Mucosa of stomach (tissue), 1 donor: Measurements from ENCODE around the gene LYST.

Experiments
- H3K27me3 ChIP-seq: one replicate; pipeline ENCODE4 v1.7.0; 2013; ENCODE audit warnings: mild to moderate bottlenecking, low read length; ENCODE audit not compliant: control insufficient read depth, insufficient read depth
- H3K36me3 ChIP-seq: one replicate; pipeline ENCODE4 v1.7.0; 2013; ENCODE audit warnings: low read length; ENCODE audit not compliant: control insufficient read depth, insufficient read depth
- H3K4me1 ChIP-seq: one replicate; pipeline ENCODE4 v1.7.0; 2013; ENCODE audit warnings: mild to moderate bottlenecking, low read length; ENCODE audit not compliant: control insufficient read depth, insufficient read depth
- H3K4me3 ChIP-seq: one replicate; pipeline ENCODE4 v1.7.0; 2013; ENCODE audit warnings: low read length
- H3K9ac ChIP-seq: one replicate; pipeline ENCODE4 v1.7.0; 2013; ENCODE audit warnings: mild to moderate bottlenecking, low read length, moderate library complexity
- H3K9me3 ChIP-seq: one replicate; pipeline ENCODE4 v1.7.0; 2013; ENCODE audit warnings: mild to moderate bottlenecking, low read length, moderate library complexity; ENCODE audit not compliant: control insufficient read depth
- donor health status: Pancreatic carcinoma.

The LYST gene

GRCh38 chr1:235720544-235720943 lies 146.2 kb downstream of the LYST start:
- no peaks in the 10 kb centered on the region for H3K9me3 ChIP-seq
- no peak overlapping the region for H3K4me3 ChIP-seq
- no peaks in the 10 kb centered on the region for H3K4me1 ChIP-seq
- H3K27me3 ChIP-seq, result no peaks in the 10 kb centered on the region
- no peaks in the 10 kb centered on the region for H3K36me3 ChIP-seq
- H3K9ac ChIP-seq, result no peak overlapping the region

- H3K4me1 ChIP-seq, result no peaks in the 10 kb centered on the region
- no peaks in the 10 kb centered on the region for H3K9me3 ChIP-seq
- no peaks in the 10 kb centered on the region for H3K36me3 ChIP-seq
- no peak overlapping the region for H3K9ac ChIP-seq
- H3K27me3 ChIP-seq, result no peaks in the 10 kb centered on the region
- H3K4me3 ChIP-seq, result no peak overlapping the region
Measured at GRCh38 chr1:235714205-235714897, 152.4 kb downstream of the LYST start.

GRCh38 chr1:235712812-235713211 lies 153.9 kb downstream of the LYST start:
- H3K4me1 ChIP-seq, result no peaks in the 10 kb centered on the region
- no peaks in the 10 kb centered on the region for H3K9me3 ChIP-seq
- peaks cover 5% of the 10 kb centered on the region for H3K36me3 ChIP-seq
- no peaks in the 10 kb centered on the region for H3K27me3 ChIP-seq
- H3K9ac ChIP-seq, result no peak overlapping the region
- H3K4me3 ChIP-seq, result no peak overlapping the region

- H3K4me3 ChIP-seq, result no peak overlapping the region
- H3K36me3 ChIP-seq, result peaks cover 8% of the 10 kb centered on the region
- H3K9ac ChIP-seq, result no peak overlapping the region
- H3K27me3 ChIP-seq, result no peaks in the 10 kb centered on the region
- no peaks in the 10 kb centered on the region for H3K9me3 ChIP-seq
- no peaks in the 10 kb centered on the region for H3K4me1 ChIP-seq
Measured at GRCh38 chr1:235710687-235711086, 156.0 kb downstream of the LYST start.

GRCh38 chr1:235709018-235709417 lies 157.7 kb downstream of the LYST start:
- no peak overlapping the region for H3K4me3 ChIP-seq

GRCh38 chr1:235708390-235708962 lies 158.2 kb downstream of the LYST start:
- Histone ChIP-seq H3K27me3 (no peaks in the 10 kb centered on the region), H3K36me3 (peaks cover 8% of the 10 kb centered on the region), H3K4me3 (no peak overlapping the region), H3K9me3 (no peaks in the 10 kb centered on the region), H3K4me1 (no peaks in the 10 kb centered on the region), H3K9ac (no peak overlapping the region)

More at GRCh38 chr1:235709018-235709417, 157.7 kb downstream of the LYST start:
- no peaks in the 10 kb centered on the region for H3K27me3 ChIP-seq
- no peaks in the 10 kb centered on the region for H3K4me1 ChIP-seq
- H3K9me3 ChIP-seq, result no peaks in the 10 kb centered on the region
- H3K9ac ChIP-seq, result no peak overlapping the region
- peaks cover 8% of the 10 kb centered on the region for H3K36me3 ChIP-seq

GRCh38 chr1:235703506-235703905 lies 163.2 kb downstream of the LYST start:
- H3K4me1 ChIP-seq, result no peaks in the 10 kb centered on the region
- no peak overlapping the region for H3K4me3 ChIP-seq
- no peak overlapping the region for H3K9ac ChIP-seq
- no peaks in the 10 kb centered on the region for H3K9me3 ChIP-seq
- no peaks in the 10 kb centered on the region for H3K27me3 ChIP-seq
- peaks cover 15% of the 10 kb centered on the region for H3K36me3 ChIP-seq

- no peaks in the 10 kb centered on the region for H3K4me1 ChIP-seq
- no peak overlapping the region for H3K9ac ChIP-seq
- peaks cover 11% of the 10 kb centered on the region for H3K36me3 ChIP-seq
- H3K9me3 ChIP-seq, result no peaks in the 10 kb centered on the region
- H3K27me3 ChIP-seq, result no peaks in the 10 kb centered on the region
- H3K4me3 ChIP-seq, result no peak overlapping the region
Measured at GRCh38 chr1:235702412-235702811, 164.3 kb downstream of the LYST start.

GRCh38 chr1:235697508-235697907 lies 169.2 kb downstream of the LYST start:
- no peak overlapping the region for H3K9ac ChIP-seq
- H3K36me3 ChIP-seq, result peaks cover 6% of the 10 kb centered on the region
- H3K4me3 ChIP-seq, result no peak overlapping the region
- H3K9me3 ChIP-seq, result no peaks in the 10 kb centered on the region
- H3K4me1 ChIP-seq, result no peaks in the 10 kb centered on the region
- no peaks in the 10 kb centered on the region for H3K27me3 ChIP-seq

GRCh38 chr1:235689356-235689755 lies 177.3 kb downstream of the LYST start:
- no peak overlapping the region for H3K9ac ChIP-seq

GRCh38 chr1:235688096-235688495 lies 178.6 kb downstream of the LYST start:
- Histone ChIP-seq H3K4me1 (no peaks in the 10 kb centered on the region), H3K4me3 (no peak overlapping the region), H3K9me3 (no peaks in the 10 kb centered on the region), H3K36me3 (no peaks in the 10 kb centered on the region), H3K9ac (no peak overlapping the region), H3K27me3 (no peaks in the 10 kb centered on the region)

More at GRCh38 chr1:235689356-235689755, 177.3 kb downstream of the LYST start:
- H3K36me3 ChIP-seq, result no peaks in the 10 kb centered on the region
- no peaks in the 10 kb centered on the region for H3K9me3 ChIP-seq
- H3K27me3 ChIP-seq, result no peaks in the 10 kb centered on the region
- no peak overlapping the region for H3K4me3 ChIP-seq
- H3K4me1 ChIP-seq, result no peaks in the 10 kb centered on the region

GRCh38 chr1:235683653-235684052 lies 183.1 kb downstream of the LYST start:
- Histone ChIP-seq H3K4me3 (no peak overlapping the region), H3K27me3 (no peaks in the 10 kb centered on the region), H3K9me3 (no peaks in the 10 kb centered on the region), H3K4me1 (no peaks in the 10 kb centered on the region), H3K9ac (no peak overlapping the region), H3K36me3 (no peaks in the 10 kb centered on the region)
